ENCODE results near the gene COPS8. TPM values are rescaled to one million over a fixed set of nuclear protein-coding genes. Genes with fewer than 3 reads are reported as not detected.
A peak's percentile ranks its signal among the peaks of the same experiment; 100 is the strongest.

Gene COPS8
- total RNA-seq, 6 experiments from 2014 or later: 86.8 to 107 (median 99.8) TPM

DNA sequence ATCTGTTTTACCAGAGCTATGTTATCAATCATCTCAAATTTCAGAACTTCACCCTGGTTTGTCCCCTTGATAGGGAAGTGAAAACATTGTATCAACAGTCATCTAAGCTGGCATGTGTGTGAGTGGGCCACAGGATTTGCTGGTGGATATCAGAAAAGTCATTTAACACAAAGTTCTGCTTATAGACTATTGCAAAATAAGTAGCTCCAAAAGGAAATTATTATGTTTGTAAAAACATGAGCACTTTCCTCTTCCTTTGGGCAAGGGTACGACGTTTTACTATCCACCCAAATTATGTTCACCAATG is 20.7 kb upstream of the COPS8 start:
- H3K4me3 Mint-ChIP-seq: no peak overlapping the region
- H3K4me1 Mint-ChIP-seq (ENCODE audit: low read depth): peaks cover 20% of the 10 kb centered on the region
- H3K9me3 Mint-ChIP-seq: no peaks in the 10 kb centered on the region
- no peak overlapping the region for H3K27ac Mint-ChIP-seq
- no peak for DNase-seq
- no peaks in the 10 kb centered on the region for H3K36me3 Mint-ChIP-seq (ENCODE audit: low read depth)
- TF ChIP-seq, protein P1, sequence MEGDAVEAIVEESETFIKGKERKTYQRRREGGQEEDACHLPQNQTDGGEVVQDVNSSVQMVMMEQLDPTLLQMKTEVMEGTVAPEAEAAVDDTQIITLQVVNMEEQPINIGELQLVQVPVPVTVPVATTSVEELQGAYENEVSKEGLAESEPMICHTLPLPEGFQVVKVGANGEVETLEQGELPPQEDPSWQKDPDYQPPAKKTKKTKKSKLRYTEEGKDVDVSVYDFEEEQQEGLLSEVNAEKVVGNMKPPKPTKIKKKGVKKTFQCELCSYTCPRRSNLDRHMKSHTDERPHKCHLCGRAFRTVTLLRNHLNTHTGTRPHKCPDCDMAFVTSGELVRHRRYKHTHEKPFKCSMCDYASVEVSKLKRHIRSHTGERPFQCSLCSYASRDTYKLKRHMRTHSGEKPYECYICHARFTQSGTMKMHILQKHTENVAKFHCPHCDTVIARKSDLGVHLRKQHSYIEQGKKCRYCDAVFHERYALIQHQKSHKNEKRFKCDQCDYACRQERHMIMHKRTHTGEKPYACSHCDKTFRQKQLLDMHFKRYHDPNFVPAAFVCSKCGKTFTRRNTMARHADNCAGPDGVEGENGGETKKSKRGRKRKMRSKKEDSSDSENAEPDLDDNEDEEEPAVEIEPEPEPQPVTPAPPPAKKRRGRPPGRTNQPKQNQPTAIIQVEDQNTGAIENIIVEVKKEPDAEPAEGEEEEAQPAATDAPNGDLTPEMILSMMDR (IDR thresholded peaks at IDR 0.05): no peak
- H3K27me3 Mint-ChIP-seq (ENCODE audit: insufficient read depth): peaks cover 10% of the 10 kb centered on the region

DNA sequence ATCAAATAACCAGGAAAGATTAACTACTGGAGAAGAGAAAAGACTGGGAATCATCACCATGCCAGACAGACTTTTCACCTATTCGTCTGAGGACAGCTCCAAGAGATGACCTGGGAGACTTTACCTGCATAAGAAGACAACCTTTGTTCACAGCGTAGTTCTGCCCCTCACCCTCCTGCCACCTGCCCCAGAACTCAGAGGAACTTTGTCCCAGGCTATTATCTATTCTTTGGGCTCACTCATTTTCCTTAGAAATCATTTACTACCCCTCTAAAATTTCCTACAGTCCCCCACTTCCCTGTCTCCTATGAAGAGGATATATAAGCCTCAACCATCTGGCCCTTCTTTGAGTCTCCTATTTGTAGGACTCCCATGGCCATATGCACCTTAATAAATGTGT is 19.3 kb upstream of the COPS8 start:
- no peak for DNase-seq
- H3K4me3 Mint-ChIP-seq: no peak overlapping the region
- H3K27me3 Mint-ChIP-seq (ENCODE audit: insufficient read depth): peaks cover 8% of the 10 kb centered on the region
- H3K4me1 Mint-ChIP-seq (ENCODE audit: low read depth): peaks cover 12% of the 10 kb centered on the region
- no peaks in the 10 kb centered on the region for H3K36me3 Mint-ChIP-seq (ENCODE audit: low read depth)
- H3K9me3 Mint-ChIP-seq: no peaks in the 10 kb centered on the region; the same call in 1 of the 2 replicates
- TF ChIP-seq, protein P1 (IDR thresholded peaks at IDR 0.05): no peak
- no peak overlapping the region for H3K27ac Mint-ChIP-seq

DNA sequence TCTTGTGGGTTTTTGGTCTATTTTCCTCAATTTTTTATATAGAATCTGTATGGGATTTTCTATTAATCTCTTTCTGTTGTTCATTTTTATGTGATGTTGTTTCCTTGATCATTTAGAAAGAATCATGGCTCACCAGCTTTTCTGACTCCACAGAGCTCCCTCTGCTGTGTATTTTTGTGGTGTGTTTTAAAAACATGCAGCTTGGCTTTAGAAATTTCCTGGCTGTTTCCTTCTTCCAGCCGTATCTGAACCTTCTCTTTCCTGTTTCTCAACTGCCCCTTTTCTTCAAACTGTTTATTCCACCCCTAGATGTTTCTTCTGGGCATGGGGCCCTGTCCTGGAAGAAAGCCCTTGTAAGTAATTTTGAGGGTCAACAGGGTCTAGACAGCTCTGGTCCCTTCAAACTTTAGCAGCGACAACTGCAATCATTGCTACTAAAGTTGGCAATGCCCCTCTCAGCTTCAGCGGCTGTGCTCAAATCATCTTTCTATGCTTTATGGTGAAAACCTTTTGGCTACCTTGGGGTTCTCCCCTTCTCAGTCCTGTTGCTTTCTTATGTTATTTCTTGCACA is 17.6 kb upstream of the COPS8 start:
- Mint-ChIP-seq H3K4me3 (no peak overlapping the region; the same call in 1 of the 2 replicates), H3K36me3 (ENCODE audit: low read depth) (no peaks in the 10 kb centered on the region), H3K27me3 (ENCODE audit: insufficient read depth) (peaks cover 3% of the 10 kb centered on the region), H3K27ac (no peak overlapping the region), H3K9me3 (no peaks in the 10 kb centered on the region; the same call in 1 of the 2 replicates), H3K4me1 (ENCODE audit: low read depth) (peaks cover 9% of the 10 kb centered on the region)
- no peak for DNase-seq
- TF ChIP-seq, protein P1 (IDR thresholded peaks at IDR 0.05): peak; percentile 32; the same call in 1 of the 2 replicates

DNA sequence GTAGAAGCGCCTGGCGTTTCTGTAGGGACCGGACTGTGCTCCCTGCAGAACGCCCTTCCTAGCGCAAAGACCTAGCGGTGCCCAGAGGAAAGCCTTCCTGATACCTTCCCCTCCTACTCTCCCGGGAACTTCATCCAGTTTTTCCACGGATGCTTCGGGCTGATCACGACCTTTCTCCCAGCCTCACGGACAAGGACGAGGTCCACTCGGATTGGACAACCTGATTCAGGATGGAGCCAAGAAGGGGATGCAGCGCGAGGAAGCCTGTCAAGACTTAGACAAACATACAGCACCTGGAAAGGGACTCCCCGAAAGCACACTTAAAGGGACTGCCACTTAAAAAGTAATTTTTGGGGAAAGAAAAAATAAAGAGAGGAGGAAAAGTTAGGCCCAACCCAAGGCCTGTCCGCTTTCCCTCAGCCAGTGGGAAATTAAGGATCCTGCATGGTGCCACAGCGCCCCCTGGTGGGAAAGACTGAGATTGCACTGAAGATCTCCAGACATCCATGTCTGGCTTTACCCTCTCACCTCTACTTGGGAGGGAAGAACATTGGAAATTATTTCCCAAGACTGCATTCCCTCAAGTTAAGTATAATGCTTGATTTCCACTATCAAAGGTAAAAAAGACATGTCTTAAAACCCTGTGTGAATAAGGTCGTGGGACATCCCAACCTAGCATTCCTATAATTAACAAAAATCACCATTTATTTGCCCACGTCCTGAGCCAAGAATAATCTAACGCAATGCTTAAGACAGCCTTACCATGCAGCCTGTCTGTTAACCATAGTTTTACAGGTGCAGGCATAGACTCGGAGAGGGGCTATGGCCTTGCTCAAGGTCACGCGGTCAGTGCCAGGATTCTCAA is 13.4 kb upstream of the COPS8 start:
- TF ChIP-seq, protein P1 (IDR thresholded peaks at IDR 0.05): peak; percentile 100
- Mint-ChIP-seq H3K4me3 (no peak overlapping the region), H3K27me3 (ENCODE audit: insufficient read depth) (peaks cover 2% of the 10 kb centered on the region), H3K27ac (no peak overlapping the region), H3K9me3 (no peaks in the 10 kb centered on the region; the same call in 1 of the 2 replicates), H3K36me3 (ENCODE audit: low read depth) (no peaks in the 10 kb centered on the region), H3K4me1 (ENCODE audit: low read depth) (peaks cover 44% of the 10 kb centered on the region)
- DNase-seq: peak; percentile 44

DNA sequence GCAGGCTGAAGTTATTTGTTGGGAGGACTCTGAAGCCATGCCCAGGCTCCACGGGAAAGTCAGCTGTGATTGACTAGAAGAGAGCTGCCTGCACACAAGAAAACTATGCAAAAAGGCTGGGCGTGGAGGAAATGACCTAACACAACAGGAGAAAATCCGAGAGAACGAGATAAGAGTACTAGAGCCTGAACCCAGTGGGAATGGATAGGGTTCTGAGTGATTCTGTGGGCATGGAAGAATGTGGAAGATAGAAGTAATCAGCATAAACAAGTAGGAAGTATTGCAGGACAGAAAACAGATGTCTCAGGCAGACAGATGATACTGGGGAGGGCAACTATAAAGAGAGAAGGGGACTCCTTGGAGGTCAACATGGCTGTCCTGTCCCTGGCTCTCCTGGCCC is 12.1 kb upstream of the COPS8 start:
- DNase-seq: peak; percentile 69
- H3K9me3 Mint-ChIP-seq: no peaks in the 10 kb centered on the region; the same call in 1 of the 2 replicates
- H3K4me3 Mint-ChIP-seq: peak overlapping the region; percentile 40
- peak overlapping the region; percentile 84 for H3K27ac Mint-ChIP-seq
- H3K27me3 Mint-ChIP-seq (ENCODE audit: insufficient read depth): peaks cover 2% of the 10 kb centered on the region
- TF ChIP-seq, protein P1 (IDR thresholded peaks at IDR 0.05): no peak
- H3K36me3 Mint-ChIP-seq (ENCODE audit: low read depth): no peaks in the 10 kb centered on the region
- peaks cover 44% of the 10 kb centered on the region for H3K4me1 Mint-ChIP-seq (ENCODE audit: low read depth)

Data from HFFc6 (cell line).